Cerebellar nuclear complex (tissue), 1 donor: ENCODE data around the gene KRT36.

Source experiments
- DNase-seq, 2 experiments: peaks; one replicate each; lab custom pipeline; 2025; lab: John Stamatoyannopoulos, UW

The KRT36 gene

DNA sequence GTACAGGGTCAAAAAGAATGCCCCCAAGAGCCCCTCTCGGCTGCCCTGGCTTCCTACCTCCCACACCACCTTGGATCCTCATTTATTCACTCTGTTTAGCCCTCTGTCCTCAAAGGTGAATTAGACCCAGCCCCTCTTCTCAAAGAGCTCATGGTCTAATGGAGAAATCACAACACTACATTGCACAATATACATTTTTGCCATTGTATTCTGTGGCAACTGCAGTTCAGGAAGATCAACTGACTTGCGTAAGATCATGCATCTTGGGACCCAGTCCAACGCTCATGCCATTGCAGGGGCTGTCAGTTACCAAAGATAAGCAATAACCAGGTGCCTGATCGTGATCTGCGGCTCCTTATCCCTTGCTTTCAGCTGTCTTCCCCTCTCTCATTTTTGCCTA, 50.3 kb downstream of the KRT36 start:
- DNase-seq: no peak

DNA sequence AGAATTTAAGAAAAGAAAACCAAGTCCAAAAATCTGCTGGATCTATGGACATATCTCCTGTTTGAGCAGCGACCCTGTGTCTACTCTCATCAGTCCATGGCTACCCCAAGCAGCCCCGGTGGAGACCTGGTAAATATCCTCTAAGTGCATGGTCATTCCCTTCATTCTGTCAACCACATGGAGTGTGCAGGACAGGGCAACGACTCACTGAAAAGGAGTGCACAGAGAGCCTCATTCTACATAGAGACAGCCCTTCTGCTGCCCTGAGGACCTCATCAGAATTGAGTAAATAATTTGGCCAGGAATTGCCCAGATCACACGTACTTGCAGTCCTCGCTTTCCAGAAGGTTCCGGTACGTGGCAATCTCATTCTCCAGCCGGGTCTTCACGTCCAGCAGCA, 51.9 kb downstream of the KRT36 start:
- DNase-seq: no peak

DNA sequence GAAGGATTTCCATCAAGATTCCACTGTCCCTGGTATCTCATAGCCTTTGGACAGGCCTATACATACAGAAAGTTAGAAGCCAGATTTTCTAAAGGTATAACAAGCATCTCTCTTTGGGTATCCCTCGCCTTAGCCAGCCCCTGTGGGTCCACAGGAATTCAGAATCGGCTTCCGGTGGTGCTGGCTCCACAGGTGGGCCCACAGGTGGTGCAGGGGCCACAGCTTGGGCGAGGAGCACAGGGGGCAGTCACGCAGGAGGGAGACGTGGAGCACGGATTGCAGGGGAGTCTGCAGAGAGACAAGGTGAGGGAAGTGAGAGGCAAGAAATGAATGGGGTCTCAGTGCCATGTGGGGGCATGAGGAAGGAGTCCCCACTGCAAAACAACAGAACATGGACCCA, 52.5 kb downstream of the KRT36 start:
- no peak for DNase-seq
